ENCODE results near the gene PRR18. TPM values are rescaled to one million over a fixed set of nuclear protein-coding genes. Genes with fewer than 3 reads are reported as not detected.
A peak's percentile ranks its signal among the peaks of the same experiment; 100 is the strongest.
"Not testable (repeated sequence)": the region's sequence is repeated elsewhere in the genome, so short reads cannot be mapped to it uniquely, and the experiment has no call there.

The PRR18 gene, protein sequence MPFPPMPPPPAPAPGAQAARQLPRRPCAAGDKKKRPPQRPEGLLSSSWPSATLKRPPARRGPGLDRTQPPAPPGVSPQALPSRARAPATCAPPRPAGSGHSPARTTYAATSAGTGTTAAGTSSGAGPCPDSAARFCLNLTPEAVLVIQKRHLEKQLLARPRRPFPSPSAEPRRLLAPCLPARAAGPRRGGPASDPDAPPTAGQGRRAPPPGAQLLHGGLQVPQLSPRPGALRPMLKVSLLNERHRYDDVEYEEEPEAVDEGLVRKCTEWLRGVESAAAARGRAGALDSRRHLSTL
- 0.07 and 0.11 TPM in 2 replicates for total RNA-seq (2014; rRNA removed; shearing (Covaris generic))

- peaks cover 49% of the 10 kb centered on the region for H3K27me3 ChIP-seq (ENCODE audit: control insufficient read depth, insufficient read depth, low read length)
- peak; percentile 75 for DNase-seq
Observed at GRCh38 chr6:166308033-166308768, at the start of gene PRR18. PRR18 (minus strand) TSS chr6:166308392; CDS start chr6:166308142, 250 bp downstream.

DNA sequence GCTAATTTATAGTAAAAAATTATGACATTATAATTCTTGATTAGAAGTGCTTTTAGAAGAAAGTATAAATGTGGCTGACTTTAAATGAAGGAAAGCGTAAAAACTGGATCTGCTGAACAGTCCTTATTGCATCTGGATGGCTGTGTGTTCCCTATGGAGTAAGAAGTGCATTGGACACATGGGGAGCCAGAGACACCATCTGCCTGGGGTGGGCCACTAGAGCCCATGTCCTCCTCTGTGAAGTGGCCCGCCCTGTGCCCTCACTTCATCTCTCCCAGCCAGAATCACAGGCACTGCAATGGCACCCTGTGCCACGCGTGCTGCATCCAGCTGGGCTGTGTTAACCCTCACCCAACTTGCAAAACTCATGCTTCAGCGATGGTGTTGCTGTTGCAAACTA is 47.4 kb upstream of the PRR18 start:
- no peak overlapping the region for H3K4me3 ChIP-seq (ENCODE audit: insufficient read depth, low read depth, low read length)
- DNase-seq, result no peak
- H3K36me3 ChIP-seq (replicated peaks; ENCODE audit: control insufficient read depth, insufficient read depth, low read length), result no peaks in the 10 kb centered on the region
- no peaks in the 10 kb centered on the region for H3K27me3 ChIP-seq (ENCODE audit: control insufficient read depth, insufficient read depth, low read length)

More at GRCh38 chr6:166308033-166308768, at the start of gene PRR18:
- Histone ChIP-seq H3K36me3 (replicated peaks; ENCODE audit: control insufficient read depth, insufficient read depth, low read length) (no peaks in the 10 kb centered on the region), H3K4me3 (ENCODE audit: insufficient read depth, low read depth, low read length) (peak within 1 kb of the TSS; percentile 45)

DNA sequence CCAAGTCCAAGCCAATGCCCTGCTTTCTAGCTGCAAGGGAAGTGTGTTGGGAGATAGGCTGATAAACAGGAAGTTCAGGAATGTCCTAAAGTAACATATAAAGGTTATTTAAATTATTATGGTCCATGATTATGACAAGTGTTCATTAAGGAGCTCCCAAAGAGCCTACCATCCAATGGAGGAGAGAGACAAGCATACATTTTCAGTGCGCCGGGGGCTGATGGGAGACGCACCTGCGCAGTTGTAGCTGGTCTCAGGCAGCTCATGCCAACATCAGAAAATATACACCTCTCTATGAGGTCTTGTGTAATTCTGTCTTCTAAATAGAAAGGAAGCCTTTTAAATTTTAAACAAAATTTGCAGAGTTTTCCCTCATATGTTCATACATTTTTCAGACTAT is 46.8 kb upstream of the PRR18 start:
- Histone ChIP-seq H3K27me3 (ENCODE audit: control insufficient read depth, insufficient read depth, low read length) (no peaks in the 10 kb centered on the region), H3K4me3 (ENCODE audit: insufficient read depth, low read depth, low read length) (no peak overlapping the region), H3K36me3 (replicated peaks; ENCODE audit: control insufficient read depth, insufficient read depth, low read length) (no peaks in the 10 kb centered on the region)
- no peak for DNase-seq

DNA sequence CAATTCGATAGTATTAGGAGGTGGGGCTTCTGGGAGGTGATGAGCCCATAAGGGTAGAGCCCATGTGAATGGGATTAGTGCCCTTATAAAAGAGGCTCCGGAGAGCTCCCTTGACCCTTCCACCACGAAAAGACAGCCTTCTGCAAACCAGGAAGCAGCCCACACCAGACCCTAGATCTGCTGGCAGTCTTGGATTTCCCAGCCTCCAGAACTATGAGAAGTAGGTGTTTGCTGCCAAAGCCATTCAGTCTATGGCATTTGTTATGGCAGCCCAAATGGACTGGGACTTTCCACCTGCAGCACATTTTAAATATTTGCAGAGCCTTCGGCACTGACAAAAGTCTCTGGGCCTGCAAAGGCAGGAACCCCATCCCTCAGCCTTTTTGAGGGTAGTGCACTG is 46.0 kb upstream of the PRR18 start:
- H3K27me3 ChIP-seq (ENCODE audit: control insufficient read depth, insufficient read depth, low read length), result no peaks in the 10 kb centered on the region
- DNase-seq, result no peak
- no peaks in the 10 kb centered on the region for H3K36me3 ChIP-seq (replicated peaks; ENCODE audit: control insufficient read depth, insufficient read depth, low read length)
- no peak overlapping the region for H3K4me3 ChIP-seq (ENCODE audit: insufficient read depth, low read depth, low read length)

- Histone ChIP-seq H3K27me3 (ENCODE audit: control insufficient read depth, insufficient read depth, low read length) (no peaks in the 10 kb centered on the region), H3K4me3 (ENCODE audit: insufficient read depth, low read depth, low read length) (no peak overlapping the region), H3K36me3 (replicated peaks; ENCODE audit: control insufficient read depth, insufficient read depth, low read length) (no peaks in the 10 kb centered on the region)
- no peak for DNase-seq
Observed at GRCh38 chr6:166353507-166353906, 45.3 kb upstream of the PRR18 start.

DNA sequence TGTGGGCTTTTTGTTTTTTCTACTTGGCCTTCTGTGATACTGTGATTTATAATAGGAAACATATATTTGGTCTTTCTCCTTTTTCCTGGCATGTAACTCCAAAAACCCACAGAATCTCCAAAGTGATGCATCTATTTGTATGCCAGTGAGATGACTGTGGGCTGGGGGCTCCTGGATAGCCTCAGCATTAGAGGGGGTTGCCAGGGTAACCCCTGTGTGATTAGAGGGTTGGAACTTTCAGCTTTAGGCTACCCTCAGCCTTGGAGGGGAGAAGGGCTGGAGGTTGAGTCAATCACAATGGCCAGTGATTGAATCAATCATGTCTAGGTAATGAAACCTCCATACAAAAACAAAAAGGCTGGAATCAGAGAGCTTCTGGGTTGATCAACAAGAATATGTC is 44.7 kb upstream of the PRR18 start:
- DNase-seq, result no peak
- Histone ChIP-seq H3K4me3 (ENCODE audit: insufficient read depth, low read depth, low read length) (no peak overlapping the region), H3K36me3 (replicated peaks; ENCODE audit: control insufficient read depth, insufficient read depth, low read length) (no peaks in the 10 kb centered on the region), H3K27me3 (ENCODE audit: control insufficient read depth, insufficient read depth, low read length) (no peaks in the 10 kb centered on the region)

- no peak for DNase-seq
- H3K27me3 ChIP-seq (ENCODE audit: control insufficient read depth, insufficient read depth, low read length), result no peaks in the 10 kb centered on the region
- no peaks in the 10 kb centered on the region for H3K36me3 ChIP-seq (replicated peaks; ENCODE audit: control insufficient read depth, insufficient read depth, low read length)
- H3K4me3 ChIP-seq (ENCODE audit: insufficient read depth, low read depth, low read length), result no peak overlapping the region
Observed at GRCh38 chr6:166351715-166352285, 43.6 kb upstream of the PRR18 start.

DNA sequence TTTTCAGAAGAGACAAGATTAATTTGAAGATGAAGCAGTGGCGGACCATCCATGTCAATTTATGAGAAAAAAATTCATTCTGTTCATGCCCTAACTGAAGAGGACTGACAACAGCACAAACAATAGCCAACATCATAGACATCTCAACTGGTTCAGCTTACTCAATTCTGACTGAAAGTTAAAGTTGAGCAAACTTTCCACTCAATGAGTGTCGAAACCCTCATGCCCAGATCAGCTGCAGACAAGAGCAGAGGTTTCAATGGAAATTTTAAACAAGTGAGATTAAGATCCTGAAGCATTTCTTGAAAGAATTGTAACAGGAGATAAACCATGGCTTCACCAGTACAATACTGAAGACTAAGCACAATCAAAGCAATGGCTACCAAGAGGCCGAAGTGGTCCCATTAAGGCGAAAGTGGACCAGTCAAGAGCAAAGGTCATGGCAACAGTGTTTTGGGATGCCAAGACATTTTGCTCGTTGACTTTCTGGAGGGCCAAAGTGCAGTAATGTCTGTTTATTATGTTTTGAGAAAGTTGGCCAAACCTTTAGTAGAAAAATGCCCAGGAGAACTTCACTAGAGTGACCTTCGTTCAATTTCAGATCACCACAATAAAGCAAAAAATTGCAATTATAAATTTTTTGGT is 40.2 kb upstream of the PRR18 start:
- Histone ChIP-seq H3K27me3 (ENCODE audit: control insufficient read depth, insufficient read depth, low read length) (no peaks in the 10 kb centered on the region), H3K36me3 (replicated peaks; ENCODE audit: control insufficient read depth, insufficient read depth, low read length) (no peaks in the 10 kb centered on the region), H3K4me3 (ENCODE audit: insufficient read depth, low read depth, low read length) (no peak overlapping the region)
- no peak for DNase-seq

DNA sequence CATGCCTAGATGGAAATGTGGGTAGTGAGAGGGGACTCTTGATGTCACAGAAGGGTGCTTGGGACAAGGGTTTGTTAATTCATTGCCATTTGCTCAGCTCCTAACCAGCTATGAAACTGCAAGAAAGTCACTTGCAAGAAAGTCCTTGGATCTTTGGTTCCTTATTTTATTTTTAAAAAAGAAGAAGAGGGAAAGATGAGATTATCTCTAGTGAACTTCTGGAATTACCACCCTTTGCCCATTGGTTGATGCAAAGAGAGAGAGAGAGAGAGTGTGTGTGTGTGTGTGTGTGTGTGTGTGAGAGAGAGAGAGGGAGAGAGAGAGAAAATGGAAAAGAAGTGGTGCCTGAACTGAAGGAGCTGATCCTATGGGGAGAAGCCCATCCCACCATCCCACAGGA is 38.8 kb upstream of the PRR18 start:
- H3K27me3 ChIP-seq (ENCODE audit: control insufficient read depth, insufficient read depth, low read length), result no peaks in the 10 kb centered on the region
- H3K36me3 ChIP-seq (replicated peaks; ENCODE audit: control insufficient read depth, insufficient read depth, low read length), result no peaks in the 10 kb centered on the region
- H3K4me3 ChIP-seq (ENCODE audit: insufficient read depth, low read depth, low read length), result no peak overlapping the region
- DNase-seq, result no peak

DNA sequence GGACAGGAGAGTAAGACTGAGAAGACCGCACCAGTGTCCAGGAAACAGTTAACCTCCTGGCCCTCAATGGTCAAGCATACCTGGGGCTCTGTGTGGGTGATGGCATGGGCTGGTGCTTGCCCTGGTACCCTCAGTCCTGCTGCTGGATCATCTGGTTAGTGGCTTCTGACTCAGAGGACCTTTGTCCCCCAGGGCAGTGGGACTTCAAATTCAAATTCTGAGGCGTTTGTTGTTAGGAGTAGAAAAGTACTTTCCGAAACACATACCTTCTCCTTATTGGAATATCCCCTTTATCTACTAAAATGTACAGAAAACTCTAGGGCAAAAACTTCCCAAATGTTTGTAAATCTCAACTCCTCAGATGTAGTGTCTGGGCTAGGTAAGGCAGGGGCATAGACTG is 38.3 kb upstream of the PRR18 start:
- no peaks in the 10 kb centered on the region for H3K36me3 ChIP-seq (replicated peaks; ENCODE audit: control insufficient read depth, insufficient read depth, low read length)
- no peak for DNase-seq
- H3K4me3 ChIP-seq (ENCODE audit: insufficient read depth, low read depth, low read length), result no peak overlapping the region
- no peaks in the 10 kb centered on the region for H3K27me3 ChIP-seq (ENCODE audit: control insufficient read depth, insufficient read depth, low read length)

DNA sequence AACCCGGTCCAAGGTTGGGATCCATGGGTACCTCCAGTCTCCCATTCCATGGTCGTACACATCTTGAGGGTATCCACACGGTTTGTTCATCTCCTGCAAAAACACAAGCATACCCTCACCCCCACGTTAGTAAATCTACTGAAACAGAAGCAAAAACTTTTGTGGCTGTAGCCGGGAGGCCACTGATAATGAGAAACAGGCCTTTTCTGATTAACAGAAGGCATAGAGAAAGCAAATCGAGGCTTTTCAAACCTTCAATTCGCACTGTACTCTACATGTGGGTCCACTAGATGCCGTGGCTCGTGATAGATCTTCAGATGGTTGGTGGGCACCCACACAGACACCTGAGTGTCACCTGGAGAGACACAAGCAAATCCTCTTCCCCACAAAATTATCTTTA is 37.5 kb upstream of the PRR18 start:
- DNase-seq; H3K27me3 ChIP-seq (ENCODE audit: control insufficient read depth, insufficient read depth, low read length); H3K36me3 ChIP-seq (replicated peaks; ENCODE audit: control insufficient read depth, insufficient read depth, low read length); H3K4me3 ChIP-seq (ENCODE audit: insufficient read depth, low read depth, low read length): not testable (repeated sequence)

DNA sequence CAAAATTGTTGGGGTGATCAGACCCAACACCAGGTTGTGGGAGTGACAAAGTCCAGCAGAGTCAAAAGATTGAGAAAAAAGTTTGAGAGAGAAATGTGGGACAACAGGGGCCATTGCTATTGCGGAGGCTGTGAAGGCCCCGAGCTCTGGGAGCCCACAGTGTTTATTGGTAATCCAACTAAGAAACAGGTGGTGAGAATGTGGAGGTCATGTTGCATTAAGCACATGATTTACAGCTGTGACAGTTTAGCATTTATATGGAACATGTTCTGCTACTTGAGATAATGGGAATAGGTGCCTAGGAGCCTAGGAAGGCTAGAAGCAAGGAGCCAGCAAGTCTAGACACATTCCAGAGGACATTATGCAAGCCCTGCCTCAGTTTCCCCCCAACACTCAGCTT is 36.7 kb upstream of the PRR18 start:
- H3K4me3 ChIP-seq (ENCODE audit: insufficient read depth, low read depth, low read length); DNase-seq; H3K27me3 ChIP-seq (ENCODE audit: control insufficient read depth, insufficient read depth, low read length); H3K36me3 ChIP-seq (replicated peaks; ENCODE audit: control insufficient read depth, insufficient read depth, low read length): not testable (repeated sequence)

DNA sequence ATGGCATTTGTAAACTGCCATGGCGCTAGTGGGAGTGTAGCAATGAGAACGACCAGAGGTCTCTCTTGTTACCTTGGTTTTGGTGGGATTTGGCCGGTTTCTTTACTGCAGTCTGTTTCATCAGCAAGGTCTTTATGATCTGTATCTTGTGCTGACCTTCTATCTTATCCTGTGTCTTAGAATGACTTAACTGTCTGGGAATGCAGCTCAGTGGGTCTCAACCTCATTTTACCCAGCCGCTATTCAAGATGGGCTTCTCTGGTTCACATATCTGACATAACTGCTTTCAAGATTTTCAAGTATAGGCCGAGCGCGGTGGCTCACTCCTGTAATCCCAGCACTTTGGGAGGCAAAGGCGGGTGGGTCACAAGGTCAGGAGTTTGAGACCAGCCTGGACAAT is 36.0 kb upstream of the PRR18 start:
- no peak overlapping the region for H3K4me3 ChIP-seq (ENCODE audit: insufficient read depth, low read depth, low read length)
- peaks cover 2% of the 10 kb centered on the region; the same call in 1 of the 2 replicates for H3K36me3 ChIP-seq (replicated peaks; ENCODE audit: control insufficient read depth, insufficient read depth, low read length)
- H3K27me3 ChIP-seq (ENCODE audit: control insufficient read depth, insufficient read depth, low read length), result no peaks in the 10 kb centered on the region
- no peak for DNase-seq

- peak overlapping the region; percentile 97 for H3K4me3 ChIP-seq (ENCODE audit: insufficient read depth, low read depth, low read length)
- H3K36me3 ChIP-seq (replicated peaks; ENCODE audit: control insufficient read depth, insufficient read depth, low read length), result peaks cover 2% of the 10 kb centered on the region; the same call in 1 of the 2 replicates
- DNase-seq, result no peak
- no peaks in the 10 kb centered on the region for H3K27me3 ChIP-seq (ENCODE audit: control insufficient read depth, insufficient read depth, low read length)
Observed at GRCh38 chr6:166343150-166343487, 34.9 kb upstream of the PRR18 start.
